ENCODE data around the gene CEL.
"Not testable (repeated sequence)": the region's sequence is repeated elsewhere in the genome, so short reads cannot be mapped to it uniquely, and the experiment has no call there.

Gene CEL

DNA sequence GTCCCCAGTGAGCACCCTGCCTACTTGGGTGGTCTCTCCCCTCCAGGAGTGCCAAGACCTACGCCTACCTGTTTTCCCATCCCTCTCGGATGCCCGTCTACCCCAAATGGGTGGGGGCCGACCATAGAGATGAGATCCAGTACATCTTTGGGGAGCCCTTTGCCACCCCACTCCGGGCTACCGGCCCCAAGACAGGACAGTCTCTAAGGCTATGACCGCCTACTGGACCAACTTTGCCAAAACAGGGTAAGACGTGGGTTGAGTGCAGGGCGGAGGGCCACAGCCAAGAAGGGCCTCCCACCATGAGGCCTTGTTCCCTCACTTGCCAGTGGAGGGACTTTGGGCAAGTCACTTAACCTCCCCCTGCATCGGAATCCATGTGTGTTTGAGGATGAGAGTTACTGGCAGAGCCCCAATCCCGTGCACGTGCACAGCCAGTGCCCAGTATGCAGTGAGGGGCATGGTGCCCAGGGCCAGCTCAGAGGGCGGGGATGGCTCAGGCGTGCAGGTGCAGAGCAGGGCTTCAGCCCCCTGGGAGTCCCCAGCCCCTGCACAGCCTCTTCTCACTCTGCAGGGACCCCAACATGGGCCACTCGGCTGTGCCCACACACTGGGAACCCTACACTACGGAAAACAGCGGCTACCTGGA, 24.6 kb downstream of the CEL start:
- not testable (repeated sequence) for DNase-seq (ENCODE audit: low spot score)

DNA sequence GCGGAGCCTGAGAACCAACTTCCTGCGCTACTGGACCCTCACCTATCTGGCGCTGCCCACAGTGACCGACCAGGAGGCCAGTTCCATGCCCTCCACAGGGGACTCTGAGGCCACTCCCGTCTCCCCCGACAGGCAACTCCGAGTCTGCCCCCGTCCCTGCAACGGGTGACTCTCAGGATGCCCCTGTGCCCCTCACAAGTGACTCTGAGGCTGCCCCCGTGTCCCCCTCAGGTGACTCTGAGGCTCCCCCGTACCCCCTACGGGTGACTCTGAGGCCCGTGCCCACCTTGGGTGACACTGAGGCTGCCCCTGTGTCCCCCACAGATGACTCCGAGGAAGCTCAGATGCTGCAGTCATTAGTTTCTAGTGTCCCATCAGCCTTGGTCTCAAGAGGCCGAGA, 25.1 kb downstream of the CEL start:
- no peak for DNase-seq (ENCODE audit: low spot score)

DNA sequence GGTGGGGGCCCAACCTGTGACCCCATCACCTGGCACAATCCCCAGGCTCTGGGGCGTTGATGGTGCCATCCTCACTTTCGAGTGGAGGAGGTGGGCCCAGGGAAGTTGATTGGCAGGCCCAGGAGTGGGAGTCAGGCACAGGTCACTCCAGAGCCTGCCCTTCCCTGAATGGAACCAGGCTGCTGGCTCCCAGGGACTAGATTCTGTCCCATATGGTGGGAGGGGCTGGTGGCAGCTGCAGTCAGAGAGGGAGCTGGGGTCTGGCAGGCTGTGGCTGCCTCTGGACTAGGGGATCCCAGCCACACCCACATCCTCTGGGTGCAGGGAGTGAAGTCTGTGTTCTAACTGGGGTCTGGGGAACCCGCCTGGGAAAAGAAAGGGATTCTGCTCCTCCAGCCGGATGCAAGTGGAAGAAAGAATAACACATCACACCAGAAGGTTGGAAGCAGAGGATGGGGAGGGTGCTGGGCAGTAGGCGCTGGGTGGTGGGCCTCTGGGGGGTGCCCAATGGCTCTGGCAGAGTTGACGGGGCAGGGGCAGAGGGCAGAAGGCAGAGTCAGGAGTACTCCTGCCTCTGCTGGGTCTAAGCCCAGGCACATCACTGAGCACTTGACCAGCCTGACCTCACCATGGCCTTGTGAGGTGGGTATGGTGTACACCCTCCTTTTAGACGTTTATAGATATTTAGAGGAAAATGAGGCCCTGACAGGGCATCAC, 25.8 kb downstream of the CEL start:
- no peak for DNase-seq (ENCODE audit: low spot score)

DNA sequence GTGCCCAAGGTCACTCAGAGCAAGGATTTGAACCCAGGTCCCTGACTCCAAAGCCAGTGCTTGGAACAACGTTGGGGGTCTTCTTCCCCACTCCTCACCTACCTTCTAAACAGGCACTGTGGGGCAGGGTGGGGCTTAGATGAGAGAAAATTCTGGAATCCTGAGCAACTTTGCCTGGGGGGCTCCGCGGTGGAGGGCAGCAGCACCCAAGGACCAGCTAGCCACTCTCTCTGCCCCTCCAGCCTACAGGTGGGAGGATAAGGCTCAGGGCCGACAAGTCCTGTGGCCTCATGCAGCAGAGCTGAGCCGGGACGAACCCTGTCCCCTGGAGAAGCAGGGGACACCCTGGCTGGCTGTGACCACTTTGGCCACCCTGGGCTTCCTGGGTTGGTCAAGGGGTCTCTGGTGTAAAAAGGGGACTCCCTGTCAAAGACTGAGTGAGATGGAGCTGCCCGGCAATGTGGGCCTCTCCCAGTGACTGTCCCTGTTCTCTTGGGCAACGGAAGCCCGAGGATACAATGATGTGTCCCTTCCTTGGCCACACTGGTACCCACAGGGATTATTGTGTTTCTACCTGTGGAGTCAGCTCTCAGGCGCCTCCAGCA, 26.5 kb downstream of the CEL start:
- DNase-seq (ENCODE audit: low spot score), result no peak

DNA sequence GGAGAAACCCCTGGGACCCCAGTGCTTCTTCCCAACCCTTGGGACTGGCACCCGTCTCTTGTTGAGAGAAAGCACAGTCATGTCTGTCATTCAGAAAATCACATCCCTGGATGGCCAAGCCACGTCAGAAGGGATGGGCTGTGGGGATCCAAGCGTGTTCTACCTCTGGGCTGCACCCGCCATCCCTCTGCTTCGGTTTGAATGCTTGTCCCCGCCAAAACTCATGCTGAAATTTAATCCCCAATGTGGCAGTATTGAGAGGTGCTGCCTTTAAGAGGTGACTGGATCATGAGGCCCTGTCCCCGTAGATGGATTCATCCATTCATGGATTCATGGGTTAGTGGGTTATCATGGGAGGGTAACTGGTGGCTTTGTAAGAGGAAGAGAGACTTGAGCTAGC, 27.0 kb downstream of the CEL start:
- DNase-seq (ENCODE audit: low spot score), result no peak

DNA sequence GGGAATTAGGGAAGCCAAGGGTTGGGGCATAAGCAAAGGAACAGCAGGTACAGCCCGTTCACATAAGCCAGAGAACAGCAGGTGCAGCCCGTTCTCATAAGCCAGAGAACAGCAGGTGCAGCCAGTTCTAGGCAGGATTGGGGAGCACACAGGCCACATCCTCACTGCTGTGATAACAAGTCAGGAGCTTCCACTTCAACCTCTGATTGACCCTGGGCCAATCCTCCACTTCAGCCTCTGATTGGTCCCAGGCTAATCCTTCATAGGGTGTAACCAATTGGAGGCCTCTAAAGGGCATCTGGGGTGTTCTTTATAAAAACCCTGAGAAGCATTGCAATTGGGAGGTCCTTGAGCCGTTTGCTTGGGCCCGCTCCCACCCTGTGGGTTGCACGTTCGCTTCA, 27.5 kb downstream of the CEL start:
- DNase-seq (ENCODE audit: low spot score), result peak; percentile 94

DNA sequence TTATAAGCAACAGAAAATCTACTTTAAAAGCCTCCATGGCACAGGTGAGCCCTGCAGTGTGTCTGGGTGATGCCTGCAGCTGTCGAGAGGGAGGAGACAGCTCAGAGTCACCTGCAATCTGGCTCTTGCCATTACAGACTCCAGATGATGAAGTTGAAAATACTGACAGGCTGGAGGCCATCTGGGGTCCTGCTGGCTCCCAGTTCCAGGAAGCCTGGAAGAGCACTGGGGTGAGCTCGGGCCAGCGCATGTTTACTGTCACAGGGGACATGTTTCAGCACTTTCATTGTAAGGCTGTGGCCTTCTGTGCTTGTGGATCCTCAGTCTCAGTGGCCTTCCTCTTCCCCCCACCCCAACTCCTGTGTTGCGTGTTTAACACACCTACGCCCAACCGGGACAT, 28.4 kb downstream of the CEL start:
- DNase-seq (ENCODE audit: low spot score), result no peak

DNA sequence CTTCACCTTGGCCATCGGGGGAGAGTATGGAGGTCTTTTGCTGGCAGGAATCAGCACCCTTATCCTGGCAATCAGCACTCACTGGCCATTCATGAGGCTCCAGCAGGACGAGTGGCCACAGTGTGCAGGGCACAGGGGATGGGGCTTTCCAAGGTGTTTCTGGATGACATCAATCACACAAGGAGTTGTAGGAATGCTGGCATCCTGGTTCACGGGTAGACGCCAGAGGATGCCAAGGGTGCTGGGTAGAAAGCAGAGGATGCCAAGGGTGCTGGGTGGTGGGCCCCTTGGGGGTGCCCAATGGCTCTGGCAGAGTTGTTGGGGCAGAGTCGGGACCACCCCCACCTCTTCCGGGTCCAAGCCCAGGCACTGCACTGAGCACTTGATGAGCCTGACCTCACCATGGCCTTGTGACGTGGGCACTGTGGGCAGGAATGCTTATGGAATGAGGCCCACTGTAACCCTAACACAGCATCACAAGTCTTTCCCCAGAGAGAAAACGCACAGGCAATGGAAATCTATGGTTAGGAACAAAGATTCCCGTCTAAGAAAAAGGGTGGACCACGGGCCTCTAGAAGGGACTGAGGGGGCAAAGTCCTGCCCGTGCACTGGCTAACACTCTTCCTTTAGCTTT, 29.1 kb downstream of the CEL start:
- no peak for DNase-seq (ENCODE audit: low spot score)

DNA sequence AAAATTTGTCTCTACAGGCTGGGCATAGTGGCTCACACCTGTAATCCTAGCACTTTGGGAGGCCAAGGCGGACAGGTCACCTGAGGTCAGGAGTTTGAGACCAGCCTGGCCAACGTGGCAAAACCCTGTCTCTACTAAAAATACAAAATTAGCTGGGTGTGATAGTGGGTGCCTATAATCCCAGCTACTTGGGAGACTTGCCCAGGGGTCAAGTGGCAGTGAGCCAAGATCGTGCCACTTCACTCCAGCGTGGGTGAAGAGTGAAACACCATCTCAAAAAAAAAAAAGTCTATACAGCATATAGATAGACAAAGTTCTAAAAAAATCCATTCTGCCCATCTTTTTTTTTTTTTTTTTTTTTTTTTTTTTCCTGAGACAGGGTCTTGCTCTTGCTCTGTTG, 32.6 kb downstream of the CEL start:
- DNase-seq (ENCODE audit: low spot score), result not testable (repeated sequence)

DNA sequence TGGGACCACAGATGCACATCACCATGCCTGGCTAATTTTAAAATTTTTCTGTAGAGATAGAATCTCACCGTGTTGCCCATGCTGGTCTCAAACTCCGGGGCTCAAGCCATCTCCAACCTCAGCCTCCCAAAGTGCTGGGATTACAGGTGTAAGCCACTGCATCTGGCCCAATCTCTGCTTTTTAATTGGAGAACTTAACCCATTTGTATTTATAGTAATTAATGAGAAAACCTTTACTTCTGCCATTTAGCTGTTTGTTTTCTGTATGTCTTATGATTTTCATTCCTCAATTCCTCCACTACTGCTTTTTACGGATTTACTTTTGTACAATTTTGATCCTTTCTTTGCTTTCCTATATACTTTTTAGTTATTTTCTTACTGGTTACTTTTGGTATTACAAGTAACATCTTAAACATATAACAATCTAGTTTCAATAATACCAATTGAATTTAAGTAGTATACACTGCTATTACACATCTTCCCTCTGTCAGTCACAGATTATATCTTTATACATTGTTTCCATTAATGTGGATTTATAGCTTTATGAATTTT, 33.1 kb downstream of the CEL start:
- no peak for DNase-seq (ENCODE audit: low spot score)

DNA sequence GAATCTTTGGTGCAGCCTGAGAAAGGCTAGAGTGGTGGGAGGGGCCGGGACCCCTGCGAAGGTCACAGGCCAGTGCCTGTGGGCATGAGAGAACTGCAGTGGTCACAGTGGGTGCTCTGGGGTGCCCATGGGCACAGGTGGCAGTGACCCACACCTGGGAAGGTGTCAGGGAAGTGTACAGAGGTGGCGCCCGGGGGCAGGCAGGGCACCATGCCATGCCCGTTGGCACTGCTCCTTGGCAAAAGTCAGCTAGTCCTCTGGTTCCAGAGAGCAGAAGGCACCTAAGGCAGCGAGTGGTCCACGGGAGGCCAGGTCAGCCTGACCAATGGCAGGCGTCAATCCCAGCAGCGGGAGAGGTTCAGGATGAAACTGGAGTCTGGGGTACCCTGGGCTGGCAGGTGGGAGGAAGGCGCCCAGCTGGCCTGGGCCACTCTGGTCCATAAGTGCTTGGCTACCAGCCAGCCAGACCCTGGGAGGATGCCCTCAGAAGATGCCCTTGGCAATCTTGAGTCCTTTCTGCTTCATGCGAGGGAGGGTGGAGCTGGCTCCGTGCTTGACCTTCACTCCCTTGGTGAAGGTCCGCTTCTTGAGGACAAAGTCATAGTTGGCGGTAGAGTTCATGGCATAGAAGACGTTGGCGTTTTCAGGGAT, 36.4 kb downstream of the CEL start:
- DNase-seq (ENCODE audit: low spot score), result no peak

DNA sequence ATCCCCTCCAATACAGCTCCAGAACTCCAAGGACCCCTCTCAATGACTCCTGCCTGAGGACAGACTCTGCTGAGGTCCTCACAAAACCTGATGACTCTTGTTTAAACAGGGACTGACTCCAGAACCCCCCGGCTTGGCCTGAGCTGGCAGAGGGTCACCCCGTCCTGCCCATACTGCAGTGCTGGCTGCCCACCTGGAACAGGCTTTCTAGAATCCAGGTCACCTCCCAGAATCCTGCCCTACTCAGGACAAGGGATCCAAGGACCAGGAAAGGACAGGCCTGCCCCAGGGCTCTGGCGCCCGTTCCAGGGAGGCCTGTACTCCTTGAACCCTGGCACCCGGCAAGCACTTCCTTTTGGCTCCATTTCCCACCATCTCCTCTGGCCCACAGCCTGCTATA, 37.1 kb downstream of the CEL start:
- DNase-seq (ENCODE audit: low spot score), result peak; percentile 84

DNA sequence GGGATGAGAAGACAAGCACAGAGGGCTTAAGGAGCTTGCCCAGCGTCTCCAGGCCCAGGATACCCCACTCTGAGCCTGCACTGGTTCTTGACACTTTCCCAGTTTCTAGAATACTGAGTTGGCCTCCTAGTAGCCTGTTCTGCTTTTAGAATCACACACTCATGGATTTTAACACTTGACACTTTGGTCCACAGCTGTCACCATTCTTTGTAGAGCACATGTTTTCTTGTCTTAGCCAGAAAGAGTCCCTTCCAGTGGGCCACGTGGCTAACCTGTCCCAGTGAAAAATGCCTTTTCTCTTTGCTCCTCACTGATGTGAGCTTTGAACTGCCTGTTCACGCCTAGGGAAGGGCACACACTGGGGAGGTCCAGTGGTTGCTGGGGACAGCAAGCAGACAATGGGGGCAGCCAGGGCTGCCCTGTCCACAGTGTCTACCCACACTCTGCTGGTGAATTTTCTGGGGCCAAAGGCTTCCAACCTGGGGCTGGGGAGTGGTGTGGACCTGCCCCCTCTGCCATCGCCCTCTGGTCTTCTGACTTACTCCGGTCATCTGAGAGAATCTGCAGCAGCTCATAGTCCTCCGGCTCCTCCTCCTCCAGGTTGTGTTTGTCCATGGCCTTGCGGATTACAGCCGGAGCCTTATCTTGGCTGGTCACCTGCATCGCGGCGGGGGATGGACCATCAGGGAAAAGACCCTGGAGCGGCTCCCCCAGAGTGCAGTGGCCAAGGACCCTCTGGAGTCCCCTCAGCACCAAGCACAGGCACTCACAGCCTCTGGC, 38.1 kb downstream of the CEL start:
- no peak for DNase-seq (ENCODE audit: low spot score)

DNA sequence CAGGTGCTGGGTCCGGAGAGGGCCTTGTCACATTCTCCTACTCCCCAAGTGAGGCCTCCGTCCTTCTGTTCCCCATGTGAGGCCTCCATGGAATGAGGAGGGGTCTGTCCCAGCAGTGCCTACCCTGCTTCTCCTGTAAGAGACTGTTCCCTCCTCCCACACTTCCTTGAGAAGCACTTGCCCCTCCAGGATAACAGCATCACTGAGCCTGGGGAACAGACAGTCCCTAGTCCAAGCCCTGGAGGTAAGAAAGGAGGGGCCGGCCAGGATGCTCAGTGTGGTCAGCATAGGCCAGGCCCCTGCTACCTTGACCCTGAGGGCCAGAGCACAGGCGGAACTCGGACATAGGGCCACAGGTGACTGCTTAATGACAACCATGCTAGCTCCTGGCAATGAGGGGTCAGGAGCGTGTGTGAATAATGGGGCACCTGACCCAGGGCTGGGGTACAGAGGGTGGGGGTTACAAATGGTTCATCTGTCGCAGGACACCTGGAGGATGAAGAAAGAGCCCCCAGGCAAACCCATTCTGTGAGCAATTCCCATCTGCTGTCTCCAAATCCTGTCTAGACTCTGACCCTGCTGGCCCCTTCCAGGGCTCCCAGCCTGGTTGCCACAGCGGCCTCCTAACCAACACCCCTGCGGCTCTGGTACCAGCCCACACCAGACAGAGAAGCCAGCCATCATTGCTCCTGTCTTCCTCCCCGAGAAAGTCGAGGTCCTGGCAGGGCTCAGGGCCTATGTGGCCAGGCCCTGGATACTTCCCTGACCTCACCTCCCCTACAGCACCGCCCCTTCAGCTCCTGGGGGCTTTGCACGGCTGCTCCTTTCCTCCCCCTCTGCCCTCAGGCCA, 39.0 kb downstream of the CEL start:
- DNase-seq (ENCODE audit: low spot score), result no peak

DNA sequence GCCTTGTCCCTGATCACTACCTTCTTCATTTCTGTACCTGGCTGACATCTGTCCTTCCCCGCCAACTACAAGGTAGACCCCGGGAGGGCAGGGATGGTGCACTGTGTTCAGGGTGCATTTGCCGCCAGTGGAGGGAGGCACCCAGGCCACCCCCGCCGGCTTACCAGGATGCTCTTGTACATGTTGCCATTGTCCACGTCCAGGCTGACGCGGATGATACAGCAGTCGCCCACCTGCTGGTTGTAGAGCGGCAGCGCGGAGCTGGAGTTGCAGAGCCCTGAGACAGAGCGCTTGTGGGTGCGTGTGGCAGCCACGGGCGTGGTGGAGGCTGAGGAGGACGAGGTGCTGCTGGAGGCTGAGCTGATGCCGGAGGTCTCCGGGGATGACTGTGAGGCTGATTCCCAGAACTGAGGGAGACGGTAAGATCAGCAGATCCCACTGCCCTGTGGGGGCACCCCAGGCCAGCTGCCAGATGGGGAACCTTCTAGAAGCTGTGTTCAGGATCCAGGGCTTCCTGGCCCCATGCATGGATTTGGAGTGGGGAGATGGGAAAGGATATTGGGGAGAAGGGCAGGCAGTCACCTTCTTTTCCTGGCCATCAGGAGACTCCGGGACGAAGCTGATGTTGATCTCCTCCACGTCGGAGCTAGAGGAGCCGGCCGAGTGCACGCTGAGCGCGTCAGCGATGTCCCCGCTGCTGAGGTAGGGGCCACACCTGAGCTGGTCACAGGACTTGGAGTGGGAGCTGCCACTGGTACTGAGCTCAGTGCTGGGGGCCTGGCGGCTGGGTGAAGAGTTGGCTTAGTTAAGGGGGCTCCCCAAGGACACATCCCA, 39.8 kb downstream of the CEL start:
- no peak for DNase-seq (ENCODE audit: low spot score)

DNA sequence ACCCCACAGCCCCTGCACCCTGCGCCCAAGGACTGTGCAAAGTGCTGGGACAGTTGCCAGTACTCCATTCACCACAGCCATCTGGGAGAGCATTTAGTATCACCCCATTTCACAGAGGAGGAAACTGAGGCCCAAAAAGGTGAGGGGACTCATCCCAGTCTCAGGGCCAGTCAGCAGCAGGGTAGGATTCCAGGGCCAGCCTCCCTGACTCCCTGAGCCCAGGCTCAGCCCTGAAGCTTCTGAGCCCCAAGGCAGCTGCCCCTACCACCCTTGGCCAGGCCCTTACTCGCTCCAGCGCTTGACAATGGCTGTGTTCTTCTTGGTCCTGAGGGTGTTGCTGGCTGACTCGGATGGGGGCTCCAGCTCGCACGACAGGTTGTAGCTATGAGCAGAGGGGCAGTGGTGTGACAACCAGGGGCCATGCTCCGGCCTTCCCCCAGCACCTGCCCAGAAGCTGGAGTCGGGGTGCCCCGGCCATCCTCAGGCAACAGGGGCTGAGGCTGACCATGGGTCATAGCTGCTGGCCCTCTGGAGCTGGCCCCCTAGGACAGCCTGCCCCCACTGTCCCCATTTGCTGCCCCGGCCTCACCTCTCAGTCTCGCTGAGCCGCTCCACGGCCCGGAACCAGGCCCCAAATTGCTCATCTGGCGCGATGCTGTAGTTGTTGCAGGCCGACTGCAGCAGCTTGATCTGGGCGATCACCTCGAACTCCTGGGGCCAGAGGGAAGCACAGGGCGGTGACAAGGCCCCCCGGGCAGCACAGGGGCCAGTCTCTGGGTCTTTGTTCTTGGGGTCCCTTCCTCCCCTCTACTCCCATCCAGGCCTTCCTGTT, 40.6 kb downstream of the CEL start:
- DNase-seq (ENCODE audit: low spot score), result no peak

DNA sequence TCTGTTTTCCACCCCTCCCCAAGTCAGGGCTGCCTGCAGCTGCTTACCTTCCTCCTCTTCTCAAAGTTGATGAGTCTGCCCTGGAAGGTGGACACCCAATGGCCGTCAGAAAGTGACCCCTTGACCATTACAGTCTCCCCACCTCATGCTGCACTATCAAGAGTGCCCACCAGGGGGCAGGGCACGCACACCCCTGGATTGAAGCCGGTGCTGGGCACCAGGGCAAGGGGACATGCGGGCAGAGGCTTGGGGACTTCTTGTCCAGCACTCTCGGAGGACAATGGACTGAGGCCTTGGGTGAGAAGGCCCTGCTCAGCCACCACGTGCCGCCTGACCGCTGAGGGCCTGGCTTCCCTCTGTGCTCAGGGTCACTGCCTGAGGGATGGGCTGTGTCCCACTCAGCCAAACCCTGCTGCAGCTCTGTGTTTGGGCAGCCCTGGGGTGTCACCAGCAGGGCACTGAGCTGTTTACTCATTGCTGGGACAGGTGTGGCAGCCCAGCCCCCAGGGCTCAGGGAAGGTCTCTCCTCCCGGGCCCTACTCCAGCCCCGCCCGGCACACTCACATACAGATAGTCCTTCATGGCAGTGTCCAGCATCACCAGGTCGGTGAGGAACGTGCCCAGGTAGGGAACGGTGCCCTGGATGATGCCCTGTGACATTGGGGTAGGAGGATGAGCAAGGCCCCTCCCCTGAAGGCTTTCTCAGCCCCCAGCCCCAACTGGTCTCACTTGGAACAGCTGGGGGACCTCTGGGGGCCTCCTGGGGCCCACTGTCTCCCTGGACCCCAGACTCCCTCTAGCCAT, 41.6 kb downstream of the CEL start:
- peak; percentile 51 for DNase-seq (ENCODE audit: low spot score)

DNA sequence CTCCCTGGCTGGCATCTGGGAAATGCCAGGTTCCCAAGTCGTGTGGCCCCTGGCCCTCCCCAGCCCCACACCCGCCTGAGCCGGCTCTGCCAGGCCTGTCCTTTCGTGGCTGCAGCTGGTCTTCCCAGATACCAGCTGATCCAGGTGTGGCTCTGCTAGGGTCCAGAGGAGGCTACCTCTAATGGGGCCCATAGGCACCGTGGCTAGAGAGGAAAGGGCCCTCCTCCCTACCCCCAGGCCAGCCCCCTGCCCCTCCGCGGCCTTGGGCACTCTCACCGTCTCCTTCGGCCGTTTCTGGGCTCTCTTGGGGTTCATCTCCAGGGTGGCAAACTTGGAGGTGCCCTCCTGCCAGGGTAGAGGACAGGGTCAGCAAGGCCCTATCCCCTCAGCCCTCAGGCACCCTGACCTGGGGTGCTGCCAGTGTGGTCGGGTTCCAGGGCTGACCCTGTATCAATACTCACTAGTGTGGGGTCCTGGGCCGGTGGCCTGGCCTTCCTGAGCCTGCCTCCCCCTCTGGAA, 42.3 kb downstream of the CEL start:
- no peak for DNase-seq (ENCODE audit: low spot score)

All from cerebellar cortex (tissue), 1 donor.